Lower leg skin (tissue), 4 donors: ENCODE measurements around the gene KCNK13. TPM values are rescaled to one million over a fixed set of nuclear protein-coding genes. Genes with fewer than 3 reads are reported as not detected.

Experiments
- DNase-seq, 2 donors: peaks; one replicate each; pipeline ENCODE4 v3.0.0-alpha.2; 2019; ENCODE audit warnings: low spot score in 2 of 2
- H3K4me3 ChIP-seq: fragments of 200-600 bp; sonication (generic); 2 replicates; pipeline ENCODE4 v1.5.1; 2017; ENCODE audit warnings: mild to moderate bottlenecking, low read depth; ENCODE audit not compliant: poor library complexity, severe bottlenecking
- POLR2A ChIP-seq, 2 donors: fragments of 450-650 bp; IDR thresholded peaks; one replicate each; pipeline ENCODE4 v1.6.1; 2016 to 2017; ENCODE audit warnings: antibody characterized with exemption in 2 of 2, mild to moderate bottlenecking in 1 of 2, moderate library complexity in 1 of 2
- WGBS, 2 donors: methylation state at CpG; one replicate each; pipeline ENCODE4 v1.1.5; 2018; 5-methylcytosine and 5-hydroxymethylcytosine counted together
- intact Hi-C: fragments of 100-400 bp; cut with DNase I; formaldehyde crosslinking; loops from one replicate; pipeline ENCODE4 v1.15.0; 2023; ENCODE audit warnings: low total_unique reads
- total RNA-seq, 4 donors: library from RNA; depleted of rRNA; stranded (reverse); fragments of >200 nt; gene quantifications; one replicate each; pipeline ENCODE4 v1.1.0, GENCODE V29; 2016
- TF ChIP-seq, protein P1 (sequence below), 3 donors: fragments of 450-650 bp; IDR thresholded peaks; one replicate each; pipeline ENCODE4 v1.5.1; 2016; ENCODE audit warnings: antibody characterized with exemption in 3 of 3, mild to moderate bottlenecking in 3 of 3, moderate library complexity in 2 of 3

Gene KCNK13
- total RNA-seq, 4 donors from 2014 or later: 0.12 to 0.46 (median 0.16) TPM; not detected in 1

DNA sequence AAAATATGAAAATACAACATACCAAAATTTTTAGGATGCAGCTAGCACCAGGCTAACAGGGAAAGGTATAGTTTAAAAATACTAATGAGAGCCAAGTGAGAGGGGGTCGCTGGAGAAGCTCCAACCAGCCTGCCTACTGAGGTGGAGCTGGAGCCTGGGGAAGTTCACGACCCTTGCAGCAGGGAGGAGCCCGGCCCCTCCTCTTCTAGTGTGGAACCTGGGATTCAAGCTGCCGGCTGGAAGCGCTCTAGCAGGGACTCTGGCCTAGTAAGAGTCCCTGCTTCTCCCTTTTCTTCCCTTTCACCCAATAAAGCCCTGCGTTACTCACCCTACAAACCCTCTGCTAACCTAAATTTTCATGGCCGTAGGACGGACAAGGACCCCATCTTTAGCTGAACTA, 5.0 kb upstream of the KCNK13 start:
- TF ChIP-seq, protein P1, sequence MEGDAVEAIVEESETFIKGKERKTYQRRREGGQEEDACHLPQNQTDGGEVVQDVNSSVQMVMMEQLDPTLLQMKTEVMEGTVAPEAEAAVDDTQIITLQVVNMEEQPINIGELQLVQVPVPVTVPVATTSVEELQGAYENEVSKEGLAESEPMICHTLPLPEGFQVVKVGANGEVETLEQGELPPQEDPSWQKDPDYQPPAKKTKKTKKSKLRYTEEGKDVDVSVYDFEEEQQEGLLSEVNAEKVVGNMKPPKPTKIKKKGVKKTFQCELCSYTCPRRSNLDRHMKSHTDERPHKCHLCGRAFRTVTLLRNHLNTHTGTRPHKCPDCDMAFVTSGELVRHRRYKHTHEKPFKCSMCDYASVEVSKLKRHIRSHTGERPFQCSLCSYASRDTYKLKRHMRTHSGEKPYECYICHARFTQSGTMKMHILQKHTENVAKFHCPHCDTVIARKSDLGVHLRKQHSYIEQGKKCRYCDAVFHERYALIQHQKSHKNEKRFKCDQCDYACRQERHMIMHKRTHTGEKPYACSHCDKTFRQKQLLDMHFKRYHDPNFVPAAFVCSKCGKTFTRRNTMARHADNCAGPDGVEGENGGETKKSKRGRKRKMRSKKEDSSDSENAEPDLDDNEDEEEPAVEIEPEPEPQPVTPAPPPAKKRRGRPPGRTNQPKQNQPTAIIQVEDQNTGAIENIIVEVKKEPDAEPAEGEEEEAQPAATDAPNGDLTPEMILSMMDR (IDR thresholded peaks at IDR 0.05): no peak
- no peak for TF ChIP-seq POLR2A (IDR thresholded peaks at IDR 0.05)
- H3K4me3 ChIP-seq: no peak overlapping the region
- 54 to 58% methylated on average over 8 of the region's 8 CpGs for WGBS, 2 donors
- peak in 1 of 2 donors; percentile 34 for DNase-seq
- intact Hi-C loops: no loop called here

DNA sequence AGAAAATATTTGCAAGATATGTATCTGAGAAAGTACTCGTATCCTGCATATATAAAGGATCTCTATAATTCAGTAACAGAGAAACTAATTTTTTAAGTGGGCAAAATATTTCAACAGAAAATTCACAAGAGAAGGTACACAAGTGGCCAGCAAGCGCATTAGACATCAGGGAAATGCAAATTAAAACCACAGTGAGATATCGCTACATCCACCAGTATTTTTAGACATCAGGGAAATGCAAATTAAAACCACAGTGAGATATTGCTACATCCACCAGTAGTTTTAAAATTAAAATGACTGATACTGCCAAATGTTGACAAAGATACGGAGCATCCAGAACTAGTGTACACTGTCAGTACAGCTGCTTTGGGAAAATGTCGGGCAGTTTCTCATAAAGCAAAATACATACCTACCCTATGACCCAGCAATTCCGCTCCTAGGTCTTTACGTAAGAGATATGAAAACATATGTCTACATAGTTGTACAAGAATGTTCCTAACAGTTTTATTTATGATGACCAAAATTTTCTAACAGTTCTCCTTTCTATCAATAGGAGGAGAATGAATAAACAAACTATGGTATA, 2.8 kb upstream of the KCNK13 start:
- intact Hi-C loops: no loop called here
- no peak overlapping the region for H3K4me3 ChIP-seq
- DNase-seq: no peak
- WGBS, 2 donors: 85 to 88% methylated on average over 7 of the region's 7 CpGs
- TF ChIP-seq, protein P1 (IDR thresholded peaks at IDR 0.05): no peak
- no peak for TF ChIP-seq POLR2A (IDR thresholded peaks at IDR 0.05)

DNA sequence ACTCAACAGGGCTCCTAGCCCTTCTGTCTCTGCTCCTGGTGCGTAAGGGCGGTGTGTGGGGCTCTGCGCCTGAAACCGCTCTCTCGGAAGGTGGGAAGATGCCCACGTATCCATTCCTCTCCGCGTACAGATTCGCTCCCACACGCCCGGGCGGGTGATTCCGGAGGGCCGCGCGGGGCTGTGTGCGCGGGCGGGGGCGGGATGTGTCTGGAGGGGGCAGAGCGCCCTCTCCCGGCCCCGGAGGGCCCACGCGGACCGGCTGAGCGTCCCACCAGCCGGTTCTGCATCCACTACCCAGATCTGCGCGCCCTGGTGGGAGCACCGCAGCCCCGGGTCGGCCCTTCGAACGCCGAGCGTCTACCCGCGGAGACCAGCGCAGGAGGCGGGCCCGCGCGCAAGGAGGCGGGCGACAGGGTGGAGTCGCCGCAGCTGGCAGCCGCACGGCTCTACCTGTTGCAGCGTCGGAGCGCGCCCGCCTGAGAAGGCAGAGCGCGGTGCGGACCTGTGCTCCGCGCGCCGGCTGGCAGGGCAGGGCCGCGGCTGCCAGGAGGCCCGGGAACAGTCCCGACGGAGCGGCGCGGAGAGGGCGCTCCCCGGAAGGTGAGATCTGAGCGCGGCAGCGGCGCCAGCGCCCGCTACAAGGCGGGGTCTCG, 1.4 kb upstream of the KCNK13 start:
- intact Hi-C loops: no loop called here
- peak in 1 of 2 donors; percentile 83 for DNase-seq
- H3K4me3 ChIP-seq: peak overlapping the region; percentile 29
- WGBS, 2 donors: 0 to 1% methylated on average over 18 to 26 of the region's 80 CpGs
- no peak for TF ChIP-seq POLR2A (IDR thresholded peaks at IDR 0.05)
- TF ChIP-seq, protein P1 (IDR thresholded peaks at IDR 0.05): no peak

DNA sequence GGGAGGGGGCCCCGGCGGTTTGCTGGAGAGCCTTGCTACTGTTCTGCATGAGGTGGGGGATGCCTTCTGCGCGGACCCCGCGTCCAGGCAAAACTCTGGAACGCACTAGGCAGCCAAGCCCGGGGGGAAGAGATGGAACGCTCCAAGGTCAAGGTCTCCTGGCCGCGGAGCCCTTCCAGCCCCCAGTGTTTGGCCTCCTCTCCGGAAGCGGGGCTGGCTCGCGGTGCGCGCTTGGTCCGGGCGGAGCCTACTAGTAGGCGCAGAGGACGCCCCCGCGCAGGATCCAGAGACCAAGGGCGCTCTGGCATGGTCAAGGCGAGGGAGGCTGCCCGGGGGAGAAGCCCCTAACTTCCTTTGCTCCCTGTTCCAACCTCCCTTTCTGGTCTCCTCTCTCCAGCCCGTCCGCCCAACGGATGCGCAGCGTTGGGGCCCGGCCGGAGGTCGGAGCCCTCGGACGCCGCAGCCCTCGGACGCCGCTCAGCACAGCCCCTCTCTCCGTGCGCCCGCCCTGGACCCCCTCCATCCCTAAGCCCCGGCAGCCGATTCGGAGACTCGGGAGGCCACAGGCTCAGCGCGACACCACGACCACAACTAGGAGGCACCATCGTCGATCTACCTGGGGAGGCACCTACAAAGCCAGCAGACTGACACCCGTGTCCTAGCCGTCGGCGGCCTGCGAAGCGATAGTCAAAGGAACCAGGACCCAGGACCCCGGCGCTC, 669 bp upstream of the KCNK13 start:
- DNase-seq: peak in 1 of 2 donors; percentile 70
- TF ChIP-seq POLR2A (IDR thresholded peaks at IDR 0.05): no peak
- WGBS, 2 donors: 1 to 2% methylated on average over 44 to 56 of the region's 60 CpGs
- H3K4me3 ChIP-seq: no peak overlapping the region
- intact Hi-C loops: no loop called here

DNA sequence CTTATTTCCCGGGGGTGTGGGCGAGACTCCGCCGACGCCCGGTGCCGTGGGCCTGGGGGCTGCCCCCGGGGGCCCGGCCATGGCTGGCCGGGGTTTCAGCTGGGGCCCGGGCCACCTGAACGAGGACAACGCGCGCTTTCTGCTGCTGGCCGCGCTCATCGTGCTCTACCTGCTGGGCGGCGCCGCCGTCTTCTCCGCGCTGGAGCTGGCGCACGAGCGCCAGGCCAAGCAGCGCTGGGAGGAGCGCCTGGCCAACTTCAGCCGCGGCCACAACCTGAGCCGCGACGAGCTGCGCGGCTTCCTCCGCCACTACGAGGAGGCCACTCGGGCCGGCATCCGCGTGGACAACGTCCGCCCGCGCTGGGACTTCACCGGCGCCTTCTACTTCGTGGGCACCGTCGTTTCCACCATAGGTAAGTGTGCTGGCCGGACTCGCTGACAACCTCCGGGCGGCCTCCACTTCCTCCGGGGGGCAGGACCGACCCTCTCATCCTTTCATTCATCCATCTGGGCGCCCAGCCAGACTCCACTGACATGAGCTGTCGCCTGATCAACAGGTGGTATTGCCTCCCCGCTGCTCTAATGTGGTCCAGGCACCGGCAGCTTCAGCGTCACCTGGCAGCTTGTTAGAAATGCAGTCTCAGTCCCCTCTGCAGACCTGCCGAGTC, 467 bp downstream of the KCNK13 start:
- 4 to 11% methylated on average over 12 to 17 of the region's 63 CpGs for WGBS, 2 donors
- intact Hi-C loops: no loop called here
- peak overlapping the region; percentile 1 for H3K4me3 ChIP-seq
- TF ChIP-seq, protein P1 (IDR thresholded peaks at IDR 0.05): no peak
- TF ChIP-seq POLR2A (IDR thresholded peaks at IDR 0.05): no peak
- DNase-seq: peak in 1 of 2 donors; percentile 79
